ENCODE results near the gene USF1.

The USF1 gene, protein sequence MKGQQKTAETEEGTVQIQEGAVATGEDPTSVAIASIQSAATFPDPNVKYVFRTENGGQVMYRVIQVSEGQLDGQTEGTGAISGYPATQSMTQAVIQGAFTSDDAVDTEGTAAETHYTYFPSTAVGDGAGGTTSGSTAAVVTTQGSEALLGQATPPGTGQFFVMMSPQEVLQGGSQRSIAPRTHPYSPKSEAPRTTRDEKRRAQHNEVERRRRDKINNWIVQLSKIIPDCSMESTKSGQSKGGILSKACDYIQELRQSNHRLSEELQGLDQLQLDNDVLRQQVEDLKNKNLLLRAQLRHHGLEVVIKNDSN

DNA sequence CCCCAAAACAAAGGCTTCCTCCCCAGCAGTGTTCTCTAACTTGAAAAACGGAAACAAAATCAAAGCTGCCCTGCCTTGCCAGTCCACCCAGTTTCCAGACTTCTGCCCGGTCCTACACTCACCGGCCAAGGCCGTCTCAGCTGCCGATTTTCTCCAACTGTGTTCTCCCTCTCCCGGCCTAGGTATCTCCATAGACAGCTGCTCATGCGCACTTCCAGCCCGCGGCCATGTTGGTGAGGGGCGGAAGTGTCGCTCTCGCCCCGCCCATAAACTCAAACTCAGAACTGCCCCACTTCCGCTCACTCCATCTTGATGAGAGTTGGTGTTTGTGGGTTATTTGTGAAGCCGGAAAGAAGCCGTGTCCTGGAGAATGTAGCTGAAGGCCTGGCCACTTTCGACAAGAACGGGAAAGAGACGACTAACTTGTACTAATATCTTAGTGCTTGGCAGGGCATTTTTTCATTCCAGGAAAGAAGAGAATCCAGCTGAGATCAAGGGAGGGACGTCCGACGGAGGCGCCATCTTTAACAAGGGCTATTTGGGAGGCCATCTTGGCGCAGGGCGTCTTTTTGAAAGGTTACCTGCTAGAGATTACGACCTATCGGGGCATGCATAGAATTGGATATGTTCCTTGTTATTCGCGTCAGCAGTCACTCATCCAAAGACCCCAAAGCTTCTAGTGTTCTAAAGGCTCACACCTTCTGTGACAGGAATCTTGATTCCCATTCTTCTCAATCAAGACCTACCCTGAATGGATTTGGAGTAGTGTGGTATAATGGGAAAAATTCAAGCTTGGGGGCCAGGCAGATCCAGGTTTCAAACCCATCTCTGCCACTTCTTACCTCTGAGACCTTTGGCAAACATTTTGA lies at the start of gene USF1:
TSS of gene USF1 (minus strand) at position 242 of the 869 bp plus-strand sequence. CDS start 2,702 bp downstream, outside the sequence.
- DNase-seq, result peak; percentile 94

DNA sequence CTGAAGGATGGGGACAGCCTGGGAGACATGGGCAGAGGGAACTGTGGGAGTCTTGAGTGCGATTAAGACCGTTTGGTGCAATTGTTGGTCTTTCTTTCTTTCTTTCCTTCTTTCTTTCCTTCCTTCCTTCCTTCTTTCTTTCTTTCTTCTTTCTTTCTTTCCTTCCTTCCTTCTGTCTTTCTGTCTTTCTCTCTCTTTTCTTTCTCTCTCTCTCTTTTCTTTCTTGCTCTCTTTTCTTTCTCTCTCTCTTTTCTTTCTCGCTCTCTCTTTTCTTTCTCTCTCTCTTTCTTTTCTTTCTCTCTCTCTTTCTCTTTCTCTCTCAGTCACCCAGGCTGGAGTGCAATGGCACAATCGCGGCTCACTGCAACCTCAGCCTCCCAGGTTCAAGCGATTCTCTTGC lies 49.5 kb upstream of the USF1 start:
- no peak for DNase-seq

DNA sequence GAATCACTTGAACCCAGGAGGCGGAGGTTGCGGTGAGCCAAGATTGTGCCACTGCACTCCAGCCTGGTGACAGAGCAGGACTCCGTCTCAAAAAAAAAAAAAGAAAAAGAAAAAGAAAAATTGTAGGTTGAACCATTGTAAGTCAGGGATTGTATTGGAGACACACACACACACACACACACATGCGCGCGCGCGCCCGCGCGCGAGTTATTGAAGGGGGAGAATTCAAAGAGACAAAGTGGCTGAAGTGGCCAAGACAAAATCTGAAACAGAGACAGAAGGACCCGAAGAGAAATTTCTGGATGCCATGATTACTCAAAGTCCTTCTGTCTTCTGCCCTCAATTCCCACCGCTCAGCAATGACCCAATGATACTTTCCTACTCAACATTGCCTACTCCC lies 48.7 kb upstream of the USF1 start:
- DNase-seq, result no peak

DNA sequence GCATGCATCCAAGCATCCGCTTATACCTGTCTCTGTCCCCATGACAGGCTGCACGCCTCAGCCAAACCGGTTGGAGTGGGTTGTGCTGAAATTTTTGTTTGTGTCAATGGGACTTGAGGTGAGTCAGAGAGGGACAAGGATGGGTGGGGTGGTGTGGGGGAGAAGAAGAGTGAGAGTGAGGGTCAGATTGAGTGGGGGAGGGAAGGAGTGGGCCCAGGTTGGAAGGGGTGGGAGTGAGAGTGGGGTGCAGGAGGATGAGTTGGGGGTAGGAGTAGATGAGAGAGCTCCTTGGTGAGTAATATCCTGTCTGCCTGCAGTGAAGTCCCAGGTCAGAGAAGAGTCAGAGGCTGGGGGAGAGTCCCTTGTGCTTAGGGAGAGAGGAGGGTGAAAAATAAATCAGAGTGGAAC lies 46.8 kb upstream of the USF1 start:
- no peak for DNase-seq

DNA sequence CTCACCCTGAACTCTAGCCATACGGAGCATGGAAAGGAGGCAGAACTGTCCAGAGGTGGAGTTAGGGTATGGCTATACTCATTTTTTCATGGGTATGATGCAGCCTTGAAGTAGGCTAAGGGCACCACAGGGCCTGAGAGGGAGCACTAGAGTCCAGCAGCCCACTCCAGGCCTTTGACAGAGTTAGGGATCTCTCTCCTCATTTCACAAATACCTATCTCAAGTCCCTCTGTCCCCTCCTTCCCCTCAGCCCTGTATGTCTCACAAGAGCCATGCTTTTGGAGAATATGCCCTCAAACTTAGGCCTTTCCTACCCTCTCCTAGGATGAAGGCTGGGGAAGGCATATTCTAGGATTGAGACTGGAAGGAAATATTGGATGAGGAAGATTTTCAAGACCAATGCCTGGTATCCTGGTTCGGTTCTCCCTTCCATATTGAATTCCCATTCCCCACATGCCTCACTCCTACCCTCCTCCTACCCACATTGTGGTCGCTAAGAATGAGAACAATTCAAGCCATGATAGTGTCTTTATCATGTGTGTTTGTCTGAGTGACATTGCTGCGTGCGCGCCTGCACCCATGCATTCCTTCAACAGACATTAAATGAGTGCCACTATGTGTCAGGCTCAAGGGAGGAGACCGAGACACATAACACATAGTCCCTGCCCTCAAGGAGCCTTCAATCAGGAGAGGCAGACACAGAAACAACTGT lies 46.2 kb upstream of the USF1 start:
- DNase-seq, result no peak

DNA sequence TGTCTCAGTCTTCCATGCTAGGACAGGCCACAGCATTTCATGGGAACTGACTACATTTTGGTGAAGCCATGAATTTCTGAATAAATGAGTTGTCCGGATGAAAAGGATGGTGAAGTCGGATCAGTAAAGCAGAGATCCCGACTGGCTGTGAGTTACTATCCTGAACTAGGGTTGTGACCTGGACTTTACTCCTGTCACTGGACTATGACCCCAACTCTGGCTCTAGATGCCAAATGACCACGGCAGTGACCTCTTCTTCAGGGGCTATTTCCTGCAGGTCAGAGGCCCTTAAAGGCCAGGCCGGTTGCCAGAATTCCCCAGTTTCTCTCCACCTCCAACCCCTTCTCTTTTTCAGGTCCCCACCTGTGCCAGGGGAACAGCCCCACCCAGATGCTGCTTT lies 45.3 kb upstream of the USF1 start:
- DNase-seq, result no peak

DNA sequence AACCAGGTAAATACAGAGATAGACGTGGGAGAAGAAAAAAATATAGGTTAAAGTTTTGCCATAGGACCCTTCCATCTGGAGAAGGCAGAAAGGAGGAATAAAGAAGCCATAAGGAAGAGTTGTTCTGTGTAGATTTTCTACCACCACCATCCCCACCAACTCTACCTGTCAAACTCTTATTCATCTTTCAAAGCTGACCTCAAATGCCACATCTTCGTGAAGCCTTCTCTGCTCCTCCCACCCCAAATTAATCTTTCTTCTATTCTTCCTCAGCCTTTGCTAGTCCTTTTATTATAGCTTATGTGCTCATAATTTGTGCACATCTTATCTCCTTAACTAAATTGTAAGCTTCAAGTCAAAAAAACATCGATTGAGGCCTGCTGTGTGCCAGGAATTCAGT lies 44.8 kb upstream of the USF1 start:
- DNase-seq, result no peak

DNA sequence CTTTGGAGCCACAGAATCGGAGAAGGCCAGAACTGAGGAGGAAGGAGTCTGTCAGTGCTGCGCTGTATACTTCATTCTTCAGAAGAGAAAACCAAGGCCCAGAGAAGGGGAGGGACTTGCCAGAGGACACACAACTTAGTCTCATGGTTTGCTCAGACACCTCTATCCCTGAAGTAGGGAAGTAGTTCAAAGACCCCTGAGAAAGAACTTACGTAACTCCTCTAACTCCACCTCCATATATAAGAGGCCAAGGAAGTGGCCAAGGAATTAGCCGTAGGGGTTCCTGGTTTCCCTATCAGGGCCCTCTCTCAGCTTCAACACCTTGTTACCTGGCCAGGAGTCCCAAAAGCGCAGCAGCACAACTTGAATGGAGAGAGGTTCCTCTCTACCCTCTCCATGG lies 44.2 kb upstream of the USF1 start:
- DNase-seq, result no peak

DNA sequence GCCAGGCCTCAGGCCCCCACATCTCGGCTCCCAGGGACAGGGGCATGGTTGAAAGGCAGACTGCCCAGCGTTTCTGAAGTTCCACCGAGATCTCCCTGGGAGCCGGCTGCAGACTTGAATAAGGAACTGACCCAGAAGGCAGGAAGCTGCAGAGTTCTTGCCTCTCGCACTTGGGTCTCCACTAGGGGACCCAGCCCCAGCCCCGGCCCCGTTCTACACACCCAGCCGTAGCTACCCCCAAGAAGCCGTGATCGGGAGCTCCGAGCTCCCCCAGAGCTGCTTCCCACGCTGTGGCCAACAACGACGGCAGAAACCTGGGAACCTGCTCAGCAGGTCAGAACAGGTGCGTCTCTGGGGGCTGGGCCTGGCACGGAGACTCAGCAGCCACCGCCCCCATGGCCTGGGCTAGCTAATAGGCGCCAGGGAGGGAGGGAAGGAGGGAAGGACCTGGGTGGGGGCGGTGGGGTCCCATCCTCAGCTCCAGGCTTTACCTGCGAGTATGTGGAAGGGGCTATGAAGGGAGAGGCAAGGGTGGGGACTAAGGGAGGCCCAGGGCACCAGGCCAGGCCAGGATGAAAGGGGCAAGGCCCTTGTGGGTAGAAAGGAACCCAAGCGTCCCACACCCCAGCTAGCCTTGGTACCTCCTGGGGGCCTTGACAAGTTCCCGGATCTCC lies 43.6 kb upstream of the USF1 start, which contains the start of gene NECTIN4:
TSS of gene NECTIN4 (minus strand) at position 308 of the 674 bp plus-strand sequence. CDS start at position 46, 262 bp downstream.
- no peak for DNase-seq

DNA sequence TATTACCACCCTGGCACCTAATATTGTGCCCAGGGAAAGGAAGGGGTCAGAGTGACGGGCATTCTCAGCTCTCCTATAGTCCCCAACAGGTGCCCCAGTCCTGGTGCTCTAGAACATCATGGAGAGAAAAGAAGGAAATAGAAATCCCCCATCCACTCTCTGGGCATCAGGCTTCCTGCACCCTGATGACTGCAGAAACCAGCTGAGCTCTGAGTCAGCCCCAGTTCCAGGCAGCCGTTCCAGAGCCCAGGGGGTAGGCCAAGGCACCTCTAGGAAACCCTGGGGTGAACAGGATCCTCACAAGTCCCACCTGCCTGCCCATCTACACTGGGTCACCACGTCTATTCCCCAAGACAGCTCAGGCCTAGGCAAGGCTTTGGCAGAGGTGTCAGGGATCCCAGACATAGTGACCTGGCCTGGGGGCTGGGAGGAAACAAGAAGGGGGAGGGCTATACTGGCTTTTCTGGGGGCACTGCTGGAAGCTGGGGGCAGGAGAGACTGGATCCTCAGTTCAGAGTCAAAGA lies 42.9 kb upstream of the USF1 start:
- DNase-seq, result no peak

DNA sequence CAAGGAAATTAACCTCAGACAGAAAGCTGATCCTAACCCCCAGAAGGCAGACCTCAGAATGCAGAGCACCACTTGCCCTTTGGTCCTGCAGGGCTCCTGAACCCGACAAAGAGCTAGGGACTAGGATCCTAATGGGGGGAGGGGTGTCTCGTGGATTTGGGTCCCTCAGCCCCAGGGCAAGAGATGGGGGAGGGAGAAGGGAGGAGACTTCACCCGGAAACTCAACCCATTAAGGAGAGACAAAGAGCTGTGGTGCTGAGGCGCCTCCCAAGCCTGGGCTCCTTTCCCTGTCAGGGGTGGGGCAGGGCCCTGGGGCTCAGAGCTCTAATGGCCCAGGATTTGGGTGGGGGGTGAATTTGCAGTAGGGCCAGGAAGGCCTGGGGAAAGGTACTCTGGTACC lies 40.7 kb upstream of the USF1 start:
- DNase-seq, result no peak

DNA sequence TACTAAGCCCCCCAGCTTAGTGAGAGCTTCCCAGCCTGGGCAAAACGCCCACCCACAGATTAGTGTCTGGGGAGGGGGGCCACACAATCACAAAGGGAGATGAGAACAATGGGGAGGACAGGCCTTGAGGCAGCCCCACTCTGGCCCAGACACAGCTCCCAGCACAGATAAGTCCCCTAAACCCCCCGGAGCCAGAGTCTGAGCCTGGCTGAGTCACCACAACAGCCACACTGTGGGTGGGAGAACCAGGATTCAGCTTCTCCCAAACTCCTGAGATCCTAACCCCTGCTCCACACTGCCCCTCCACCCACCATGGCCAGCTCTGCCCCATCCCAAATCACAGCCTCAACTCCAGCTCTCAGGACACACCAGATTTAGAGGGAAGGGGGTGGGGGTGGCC lies 39.4 kb upstream of the USF1 start:
- no peak for DNase-seq

DNA sequence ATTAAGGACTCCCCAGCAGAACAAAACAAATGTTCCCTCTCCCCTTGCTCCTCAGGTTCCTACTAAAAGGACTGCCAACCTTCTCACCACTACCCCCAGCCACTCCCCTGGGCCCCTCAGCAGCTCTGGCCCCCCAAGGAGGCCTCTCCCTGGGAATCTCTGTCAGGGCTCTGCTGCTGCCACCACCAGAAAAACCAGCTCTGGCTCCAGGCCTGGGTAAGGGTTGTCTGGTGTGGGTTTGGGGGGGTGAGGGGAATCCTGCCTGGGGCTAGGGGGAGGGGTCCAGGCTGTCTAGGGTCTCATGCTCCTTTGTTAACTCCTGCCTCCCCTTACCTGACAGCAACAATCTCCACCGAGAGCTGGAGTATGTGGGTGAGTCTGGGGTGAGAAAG lies 38.8 kb upstream of the USF1 start:
- DNase-seq, result no peak

DNA sequence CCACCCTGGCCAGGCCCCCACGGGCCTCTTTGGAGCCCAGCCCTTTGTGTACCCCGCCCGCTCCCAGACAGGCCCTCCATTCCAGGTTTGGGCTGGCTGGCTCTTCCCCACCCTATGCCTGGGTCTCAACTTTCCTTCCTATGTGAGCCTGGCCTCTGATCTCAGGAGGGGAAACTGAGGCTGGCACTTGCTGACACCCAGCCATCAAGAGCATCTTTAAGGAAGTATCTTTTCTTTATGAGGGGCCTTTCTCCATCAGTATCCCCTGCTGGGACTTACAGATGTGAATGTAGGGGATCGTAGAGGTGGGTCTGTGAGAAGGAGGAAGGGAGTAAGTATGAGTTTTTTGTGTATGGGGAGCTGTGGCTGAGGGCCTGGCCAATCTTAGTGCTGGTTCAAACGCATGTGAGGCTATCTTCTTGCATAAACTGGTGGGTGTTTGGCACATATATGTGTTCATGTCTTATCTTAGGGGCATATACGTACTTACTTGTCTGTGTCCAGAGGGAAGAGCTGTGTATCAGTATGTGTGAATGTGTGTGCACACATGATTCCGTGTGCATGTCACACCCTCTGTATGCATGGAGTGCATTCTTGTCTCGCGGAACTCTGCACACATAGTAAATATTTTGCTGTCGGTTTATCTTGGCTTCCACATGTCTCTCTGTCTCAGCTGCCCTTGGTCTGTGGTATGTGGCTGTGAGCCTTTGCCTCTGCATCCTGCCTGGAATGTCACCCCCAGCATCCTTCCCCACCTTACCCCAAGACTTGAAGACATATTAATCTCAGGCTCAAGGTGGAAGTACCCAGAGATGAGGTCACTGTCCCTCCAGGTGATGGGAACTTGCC lies 38.2 kb upstream of the USF1 start:
- DNase-seq, result no peak

DNA sequence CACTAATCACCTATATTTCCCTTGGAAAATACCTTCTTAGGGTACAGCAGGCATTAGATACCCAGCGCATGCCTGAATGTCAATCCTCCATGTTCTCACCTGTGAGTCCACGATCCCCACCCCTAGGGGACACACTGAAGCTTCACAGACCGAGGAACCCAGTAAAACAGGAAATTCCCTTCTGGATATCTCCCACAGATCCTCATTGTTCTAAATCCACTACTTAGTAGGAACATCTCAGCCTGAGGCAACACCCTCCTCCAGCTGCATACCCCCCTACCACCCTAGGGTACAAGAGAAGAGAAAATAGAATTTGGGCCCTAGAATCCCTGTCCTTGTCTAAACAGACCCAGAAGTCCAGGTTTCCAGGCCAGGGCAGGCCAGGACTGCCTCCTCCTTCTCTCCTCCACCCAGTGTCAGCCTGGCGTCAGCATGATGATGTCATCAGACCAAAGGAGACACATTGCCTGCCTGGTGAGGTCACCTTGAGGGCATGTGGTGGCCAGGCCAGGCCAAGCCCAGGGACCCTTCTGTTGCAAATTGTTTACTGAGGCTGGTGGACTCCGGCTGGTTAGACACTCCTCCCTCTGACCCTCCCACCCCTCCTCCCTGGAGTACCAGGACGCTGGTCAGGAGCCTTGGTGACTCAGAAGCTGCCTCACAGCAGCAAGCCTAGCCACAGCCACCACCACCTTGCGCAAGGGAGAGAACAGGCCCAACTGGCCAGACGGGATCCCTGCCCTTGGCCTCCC lies 37.4 kb upstream of the USF1 start:
- DNase-seq, result peak; percentile 87

DNA sequence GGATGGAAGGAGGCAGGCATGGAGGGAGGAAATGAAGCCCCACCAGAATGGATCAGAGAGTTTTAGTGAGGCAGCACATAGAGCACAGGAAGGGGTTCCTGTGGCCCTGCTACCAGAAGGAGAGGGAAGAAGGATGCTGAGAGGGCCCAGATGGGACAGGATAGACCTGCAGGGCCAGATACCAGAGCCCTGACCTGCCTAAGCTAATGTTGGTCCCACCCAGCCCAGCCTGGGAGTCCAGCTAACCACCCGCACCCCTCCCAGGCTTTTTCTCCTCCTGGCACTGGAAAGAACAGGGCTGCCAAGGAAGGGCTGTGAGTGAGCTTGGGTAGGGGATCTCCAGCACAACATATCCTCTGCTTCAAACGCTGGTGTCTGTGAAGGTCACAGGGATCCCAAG lies 36.7 kb upstream of the USF1 start:
- DNase-seq, result no peak

DNA sequence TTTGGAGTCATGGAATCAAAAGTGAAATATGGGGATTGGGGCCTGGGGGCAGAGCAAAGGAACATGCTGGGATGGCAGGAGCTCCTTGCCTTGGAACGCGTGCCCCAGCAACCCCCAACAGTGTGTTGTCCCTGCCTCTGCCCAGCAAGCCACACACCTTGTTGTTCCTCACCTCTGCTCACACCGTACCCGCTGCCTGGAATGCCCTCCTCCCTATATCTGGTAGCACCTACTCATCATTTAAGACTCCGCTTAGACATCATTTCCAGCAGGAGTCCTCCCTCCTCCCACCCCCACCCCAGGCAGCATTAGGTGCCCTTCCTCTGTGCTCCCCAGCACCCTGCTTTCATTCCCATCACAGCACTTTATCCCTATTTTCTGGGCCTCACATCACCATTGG lies 35.7 kb upstream of the USF1 start:
- no peak for DNase-seq

DNA sequence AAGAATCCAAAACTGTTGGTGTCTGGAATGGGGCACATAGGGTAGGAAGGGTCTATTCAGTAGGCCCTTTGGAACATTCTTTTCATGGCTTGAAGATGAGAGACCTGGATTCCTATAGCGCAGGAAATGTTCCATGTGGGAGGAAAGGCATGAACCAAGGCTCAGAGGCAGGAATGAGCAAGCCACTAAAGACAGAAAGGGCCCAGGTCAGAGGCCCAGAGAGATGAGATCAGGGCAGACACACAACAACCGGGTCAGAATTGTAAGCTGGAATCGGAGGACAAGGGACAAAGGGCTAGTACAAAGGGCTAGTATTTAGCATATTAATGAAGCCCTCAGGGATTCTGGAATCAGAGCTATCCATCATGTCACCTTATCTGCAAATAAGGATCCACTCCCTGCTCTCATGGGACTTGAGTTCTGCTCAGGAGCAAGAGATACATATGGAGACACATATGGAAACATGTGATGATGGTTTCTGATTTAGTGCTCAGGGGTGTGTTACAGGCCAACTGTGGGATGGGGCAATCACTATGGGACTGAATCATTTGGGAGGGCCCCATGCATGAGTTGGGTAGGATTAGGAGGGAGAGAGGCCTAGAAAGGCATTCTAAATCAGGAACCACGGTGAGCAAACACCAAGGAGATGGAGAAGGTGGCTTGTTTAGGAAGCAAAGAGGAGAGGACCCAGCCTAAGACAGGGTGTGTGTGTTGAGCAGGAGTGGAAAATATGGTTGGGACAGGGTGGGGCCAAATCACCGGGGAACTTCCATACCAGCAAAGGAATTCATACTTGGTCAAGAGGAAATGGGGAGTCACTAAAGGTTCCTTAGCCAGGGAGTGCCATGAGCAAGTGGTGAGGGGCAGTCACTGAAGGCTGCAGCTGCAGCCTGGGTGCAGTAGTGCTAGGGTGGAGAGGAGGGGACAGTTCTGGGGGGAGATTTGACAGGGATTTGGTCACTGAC lies 34.9 kb upstream of the USF1 start:
- DNase-seq, result no peak

DNA sequence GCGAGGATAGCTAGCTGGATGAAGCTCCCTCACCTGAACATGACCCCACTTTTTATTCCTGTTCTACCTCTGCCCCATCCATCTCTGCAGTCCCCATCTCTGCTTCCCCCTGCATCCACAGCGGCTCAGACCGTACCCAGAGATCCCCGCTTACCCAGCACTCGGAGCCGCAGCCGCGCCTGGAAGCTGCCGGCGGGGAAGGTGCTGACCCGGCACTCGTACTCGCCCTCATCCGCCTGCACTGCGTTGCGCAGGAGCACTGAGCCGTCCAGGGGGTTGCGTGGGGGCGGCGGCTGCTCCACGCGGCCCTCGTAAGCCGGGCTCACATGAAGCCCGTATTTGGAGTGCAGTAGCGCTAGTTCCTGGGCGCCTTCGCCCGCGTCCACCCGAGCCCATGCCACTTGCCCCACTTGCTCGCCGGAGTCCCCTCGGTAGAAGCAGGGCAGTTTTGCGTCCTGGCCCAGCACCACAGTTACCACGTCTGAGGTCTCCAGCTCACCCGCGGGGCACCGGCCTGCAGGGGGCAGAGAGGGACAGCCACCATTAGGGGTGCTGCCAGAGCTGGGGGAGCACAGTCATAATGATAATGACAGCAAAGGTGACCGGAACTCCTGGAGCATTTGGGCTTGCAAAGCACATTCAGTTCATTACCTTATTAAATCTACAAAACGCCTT lies 33.8 kb upstream of the USF1 start:
- DNase-seq, result no peak
